ENCODE results near the gene RHCG. TPM values are rescaled to one million over a fixed set of nuclear protein-coding genes. Genes with fewer than 3 reads are reported as not detected.

The RHCG gene
- not detected for polyA plus RNA-seq (2013, experiment 1 of 2; ENCODE audit: insufficient read length)
- not detected for polyA plus RNA-seq (2013, experiment 2 of 2; ENCODE audit: insufficient read length)

GRCh38 chr15:89496155-89497098, at the start of gene RHCG:
Gene RHCG (minus strand): TSS chr15:89496583. CDS start chr15:89496544, 39 bp downstream.
- DNase-seq = peak; percentile 13

- DNase-seq = no peak
Measured at GRCh38 chr15:89543389-89543788, 47.0 kb upstream of the RHCG start.

- DNase-seq = no peak
Measured at GRCh38 chr15:89542369-89542768, 46.0 kb upstream of the RHCG start.

GRCh38 chr15:89539027-89539426, 42.6 kb upstream of the RHCG start:
- no peak for DNase-seq

GRCh38 chr15:89533861-89534544, 37.6 kb upstream of the RHCG start:
- DNase-seq = peak; percentile 7

GRCh38 chr15:89531796-89532537, 35.6 kb upstream of the RHCG start:
- no peak for DNase-seq

GRCh38 chr15:89530976-89531375, 34.6 kb upstream of the RHCG start:
- no peak for DNase-seq

GRCh38 chr15:89528757-89529352, 32.5 kb upstream of the RHCG start:
- no peak for DNase-seq

GRCh38 chr15:89526601-89527441, 30.4 kb upstream of the RHCG start:
- no peak for DNase-seq

- no peak for DNase-seq
Measured at GRCh38 chr15:89526181-89526580, 29.8 kb upstream of the RHCG start.

- DNase-seq = no peak
Measured at GRCh38 chr15:89524184-89524583, 27.8 kb upstream of the RHCG start.

GRCh38 chr15:89523101-89523500, 26.7 kb upstream of the RHCG start:
- no peak for DNase-seq

GRCh38 chr15:89521605-89522004, 25.2 kb upstream of the RHCG start:
- DNase-seq = no peak

GRCh38 chr15:89515477-89515876, 19.1 kb upstream of the RHCG start:
- DNase-seq = no peak

GRCh38 chr15:89514596-89515406, 18.4 kb upstream of the RHCG start:
- DNase-seq = no peak

GRCh38 chr15:89514186-89514585, 17.8 kb upstream of the RHCG start:
- DNase-seq = no peak

- DNase-seq = no peak
Measured at GRCh38 chr15:89513284-89513683, 16.9 kb upstream of the RHCG start.

GRCh38 chr15:89512631-89513030, 16.2 kb upstream of the RHCG start:
- DNase-seq = no peak

GRCh38 chr15:89506026-89506686, 9.8 kb upstream of the RHCG start:
- no peak for DNase-seq

GRCh38 chr15:89504166-89504565, 7.8 kb upstream of the RHCG start:
- no peak for DNase-seq

Measured in fibroblast of skin of back (primary cell).